Measurements from ENCODE around the gene SATB1. TPM values are rescaled to one million over a fixed set of nuclear protein-coding genes. Genes with fewer than 3 reads are reported as not detected.

Gene SATB1
- total RNA-seq, 1 donor from 2014 or later = 81.4 TPM

DNA sequence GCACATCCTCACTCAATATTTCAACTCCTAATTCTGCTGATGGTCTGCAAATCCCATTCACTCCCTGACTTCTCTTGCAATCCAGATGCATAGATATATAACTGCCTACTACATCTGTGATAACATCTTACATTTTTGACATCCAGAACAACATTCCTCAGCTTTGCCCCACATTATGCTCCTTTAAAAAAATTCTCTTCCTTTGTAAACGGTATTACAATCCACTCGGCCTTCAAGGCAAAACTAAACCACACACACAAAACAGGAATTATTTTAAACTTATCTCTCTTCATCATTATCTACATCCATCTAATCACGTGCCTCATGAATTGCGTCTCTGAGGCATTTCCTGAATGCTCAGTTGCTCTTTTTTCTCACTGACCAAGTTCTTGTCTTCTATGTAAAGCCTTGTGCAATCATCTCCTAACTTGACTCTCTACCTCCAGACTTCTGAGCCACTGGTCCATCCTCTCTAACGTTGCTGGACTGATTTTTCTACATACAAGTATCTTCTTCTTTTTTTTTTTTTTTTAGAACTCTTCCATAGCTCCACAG is 117.0 kb downstream of the SATB1 start:
- Mint-ChIP-seq H3K27ac (no peak overlapping the region), H3K9me3 (peaks cover 4% of the 10 kb centered on the region), H3K27me3 (ENCODE audit: low read depth) (no peaks in the 10 kb centered on the region)

DNA sequence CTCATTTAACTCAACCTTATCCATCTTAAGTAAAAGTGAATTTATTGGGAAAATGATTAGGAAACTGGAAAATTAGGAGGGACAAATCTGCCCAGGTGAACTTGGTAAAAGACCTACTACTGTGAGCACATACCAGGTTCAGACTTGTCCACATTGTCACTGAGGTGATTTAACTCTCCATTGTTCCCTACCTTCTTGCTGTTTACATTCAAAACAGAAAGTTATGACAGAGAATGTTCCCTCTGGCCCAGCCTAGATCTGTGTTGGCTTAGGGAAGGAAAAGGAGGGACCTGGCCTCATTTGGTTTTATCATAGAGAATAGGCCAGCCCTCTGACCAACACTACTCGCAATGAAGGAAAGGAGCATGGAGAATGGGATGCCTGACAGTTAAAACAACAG is 117.6 kb downstream of the SATB1 start:
- Mint-ChIP-seq H3K27ac (no peak overlapping the region), H3K4me3 (no peak overlapping the region), H3K4me1 (peaks cover 8% of the 10 kb centered on the region), H3K27me3 (ENCODE audit: low read depth) (no peaks in the 10 kb centered on the region), H3K9me3 (peaks cover 4% of the 10 kb centered on the region), H3K36me3 (no peaks in the 10 kb centered on the region)
- no peak for DNase-seq (ENCODE audit: low spot score in 2 of 2, unreplicated experiment in 2 of 2)
- TF ChIP-seq, protein P1, sequence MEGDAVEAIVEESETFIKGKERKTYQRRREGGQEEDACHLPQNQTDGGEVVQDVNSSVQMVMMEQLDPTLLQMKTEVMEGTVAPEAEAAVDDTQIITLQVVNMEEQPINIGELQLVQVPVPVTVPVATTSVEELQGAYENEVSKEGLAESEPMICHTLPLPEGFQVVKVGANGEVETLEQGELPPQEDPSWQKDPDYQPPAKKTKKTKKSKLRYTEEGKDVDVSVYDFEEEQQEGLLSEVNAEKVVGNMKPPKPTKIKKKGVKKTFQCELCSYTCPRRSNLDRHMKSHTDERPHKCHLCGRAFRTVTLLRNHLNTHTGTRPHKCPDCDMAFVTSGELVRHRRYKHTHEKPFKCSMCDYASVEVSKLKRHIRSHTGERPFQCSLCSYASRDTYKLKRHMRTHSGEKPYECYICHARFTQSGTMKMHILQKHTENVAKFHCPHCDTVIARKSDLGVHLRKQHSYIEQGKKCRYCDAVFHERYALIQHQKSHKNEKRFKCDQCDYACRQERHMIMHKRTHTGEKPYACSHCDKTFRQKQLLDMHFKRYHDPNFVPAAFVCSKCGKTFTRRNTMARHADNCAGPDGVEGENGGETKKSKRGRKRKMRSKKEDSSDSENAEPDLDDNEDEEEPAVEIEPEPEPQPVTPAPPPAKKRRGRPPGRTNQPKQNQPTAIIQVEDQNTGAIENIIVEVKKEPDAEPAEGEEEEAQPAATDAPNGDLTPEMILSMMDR (IDR thresholded peaks at IDR 0.05; ENCODE audit: unreplicated experiment) = no peak

More for the DNA sequence above, 117.0 kb downstream of the SATB1 start:
- H3K36me3 Mint-ChIP-seq = no peaks in the 10 kb centered on the region
- no peak for DNase-seq (ENCODE audit: low spot score in 2 of 2, unreplicated experiment in 2 of 2)
- peaks cover 8% of the 10 kb centered on the region for H3K4me1 Mint-ChIP-seq
- no peak overlapping the region for H3K4me3 Mint-ChIP-seq
- TF ChIP-seq, protein P1 (IDR thresholded peaks at IDR 0.05; ENCODE audit: unreplicated experiment) = no peak

DNA sequence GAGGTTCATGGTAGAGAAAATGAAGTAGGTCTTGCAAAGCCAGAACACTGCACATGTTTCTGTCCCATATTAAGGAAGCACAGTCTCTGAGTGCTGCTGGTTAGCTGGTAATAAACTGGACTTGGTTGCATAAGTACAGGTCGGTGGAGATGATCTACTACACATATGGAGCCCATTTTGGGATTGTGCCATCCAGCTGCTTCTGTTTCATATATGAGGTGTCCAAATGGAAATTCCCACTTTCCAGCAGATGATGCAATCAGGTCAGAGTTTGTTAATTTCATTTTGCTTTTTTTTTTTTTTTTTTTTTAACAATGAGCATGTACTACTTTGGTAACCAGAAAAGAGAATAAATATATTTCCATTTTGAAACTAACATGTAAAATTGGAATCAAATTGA is 122.6 kb downstream of the SATB1 start:
- TF ChIP-seq, protein P1 (IDR thresholded peaks at IDR 0.05; ENCODE audit: unreplicated experiment) = no peak
- peaks cover 33% of the 10 kb centered on the region for H3K9me3 Mint-ChIP-seq
- no peak for DNase-seq (ENCODE audit: low spot score in 2 of 2, unreplicated experiment in 2 of 2)
- peaks cover 2% of the 10 kb centered on the region for H3K4me1 Mint-ChIP-seq
- H3K4me3 Mint-ChIP-seq = no peak overlapping the region
- H3K36me3 Mint-ChIP-seq = peaks cover 16% of the 10 kb centered on the region
- no peak overlapping the region for H3K27ac Mint-ChIP-seq
- H3K27me3 Mint-ChIP-seq (ENCODE audit: low read depth) = no peaks in the 10 kb centered on the region

DNA sequence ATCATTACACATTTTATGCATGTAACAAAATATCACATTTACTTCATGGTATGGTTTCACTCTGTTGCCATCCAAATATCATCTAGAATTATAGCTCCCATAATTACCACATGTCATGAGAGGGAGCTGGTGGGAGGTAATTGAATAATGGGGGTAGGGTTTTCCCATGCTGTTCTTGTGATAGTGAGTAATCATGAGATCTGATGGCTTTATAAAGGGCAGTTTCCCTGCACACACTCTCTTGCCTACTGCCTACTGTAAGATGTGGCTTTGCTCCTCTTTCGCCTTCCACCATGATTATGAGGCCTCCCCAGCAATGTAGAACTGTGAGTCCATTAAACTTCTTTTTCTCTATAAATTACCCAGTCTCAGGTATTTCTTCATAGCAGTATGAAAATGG is 123.4 kb downstream of the SATB1 start:
- Mint-ChIP-seq H3K9me3 (peaks cover 41% of the 10 kb centered on the region), H3K4me1 (peaks cover 2% of the 10 kb centered on the region), H3K36me3 (peaks cover 23% of the 10 kb centered on the region), H3K4me3 (no peak overlapping the region), H3K27me3 (ENCODE audit: low read depth) (no peaks in the 10 kb centered on the region), H3K27ac (no peak overlapping the region)
- TF ChIP-seq, protein P1 (IDR thresholded peaks at IDR 0.05; ENCODE audit: unreplicated experiment) = no peak
- no peak for DNase-seq (ENCODE audit: low spot score in 2 of 2, unreplicated experiment in 2 of 2)

DNA sequence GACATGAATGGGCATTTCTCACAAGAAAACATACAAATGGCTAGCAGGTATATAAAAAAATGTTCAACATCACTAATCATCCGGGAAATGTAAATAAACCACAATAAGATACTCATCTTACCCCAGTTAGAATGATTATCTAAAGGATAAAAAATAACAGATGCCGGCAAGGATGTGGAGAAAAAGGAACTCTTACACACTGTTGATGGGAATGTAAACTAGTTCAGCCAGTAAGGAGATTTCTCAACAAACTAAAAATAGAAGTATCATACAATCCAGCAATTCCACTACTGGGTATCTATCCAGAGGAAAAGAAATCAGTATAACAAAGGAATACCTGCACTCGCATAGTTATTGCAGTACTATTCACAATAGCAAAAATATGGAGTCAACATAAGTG is 124.2 kb downstream of the SATB1 start:
- Mint-ChIP-seq H3K36me3 (peaks cover 26% of the 10 kb centered on the region), H3K27me3 (ENCODE audit: low read depth) (no peaks in the 10 kb centered on the region), H3K4me1 (peaks cover 2% of the 10 kb centered on the region), H3K9me3 (peaks cover 46% of the 10 kb centered on the region), H3K27ac (no peak overlapping the region), H3K4me3 (no peak overlapping the region)
- TF ChIP-seq, protein P1 (IDR thresholded peaks at IDR 0.05; ENCODE audit: unreplicated experiment) = no peak
- no peak for DNase-seq (ENCODE audit: low spot score in 2 of 2, unreplicated experiment in 2 of 2)

DNA sequence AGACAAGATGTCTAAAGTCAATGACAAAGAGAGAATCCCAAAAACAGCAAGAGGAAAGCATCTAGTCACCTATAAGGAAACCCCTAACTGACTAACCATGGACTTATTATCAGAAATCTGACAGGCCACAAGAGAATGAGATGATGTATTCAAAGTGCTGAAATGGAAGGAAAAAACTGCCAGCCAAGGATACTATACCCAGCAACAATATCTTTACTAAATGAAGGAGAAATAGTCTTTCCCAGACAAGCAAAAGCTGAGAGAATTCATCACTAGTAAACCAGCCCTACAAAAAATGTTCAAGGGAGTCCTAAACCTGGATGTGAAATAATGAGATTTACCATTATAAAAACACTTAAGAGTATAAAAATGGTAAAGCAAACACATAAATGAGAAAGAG is 128.0 kb downstream of the SATB1 start:
- H3K27ac Mint-ChIP-seq = no peak overlapping the region
- no peak for DNase-seq (ENCODE audit: low spot score in 2 of 2, unreplicated experiment in 2 of 2)
- H3K9me3 Mint-ChIP-seq = peaks cover 59% of the 10 kb centered on the region
- H3K4me1 Mint-ChIP-seq = peaks cover 5% of the 10 kb centered on the region
- peaks cover 31% of the 10 kb centered on the region for H3K36me3 Mint-ChIP-seq
- TF ChIP-seq, protein P1 (IDR thresholded peaks at IDR 0.05; ENCODE audit: unreplicated experiment) = no peak
- no peaks in the 10 kb centered on the region for H3K27me3 Mint-ChIP-seq (ENCODE audit: low read depth)
- no peak overlapping the region for H3K4me3 Mint-ChIP-seq

Data from mesothelial cell of epicardium (in vitro differentiated cells).